BJ (cell line): ENCODE measurements around the gene CRB1. TPM values are rescaled to one million over a fixed set of nuclear protein-coding genes. Genes with fewer than 3 reads are reported as not detected.

Experiments used
- CTCF ChIA-PET: fragments of 350-600 bp; formaldehyde crosslinking; extraction: SDS; loops from one replicate; lab custom pipeline; 2021; ENCODE audit warnings: antibody characterized with exemption, inconsistent platforms; lab: Yijun Ruan, JAX
- POLR2A ChIA-PET: fragments of 300-600 bp; sonication (Branson Sonifier 250); formaldehyde crosslinking; extraction: SDS; loops from one replicate; lab custom pipeline; 2021; ENCODE audit warnings: antibody characterized with exemption; lab: Charles Lee
- DNase-seq: peaks from one replicate; pipeline ENCODE4 v3.0.0-alpha.2; 2011; ENCODE audit warnings: low read depth
- H3K27me3 ChIP-seq: 2 replicates; pipeline ENCODE4 v1.6.0; 2011; ENCODE audit warnings: low read length; ENCODE audit not compliant: control insufficient read depth, insufficient read depth
- H3K36me3 ChIP-seq: 2 replicates; pipeline ENCODE4 v1.5.1; 2011; ENCODE audit warnings: low read length; ENCODE audit not compliant: control insufficient read depth, insufficient read depth
- H3K4me3 ChIP-seq: 2 replicates; pipeline ENCODE4 v1.5.1; 2011; ENCODE audit warnings: low read depth, mild to moderate bottlenecking, control low read depth, low read length
- polyA plus RNA-seq: library from polyadenylated mRNA; depleted of rRNA; stranded (reverse); fragments of >200 nt; gene quantifications from 2 replicates; pipeline ENCODE4 v1.2.3, GENCODE V29; 2011
- TF ChIP-seq, protein P1 (sequence below): IDR thresholded peaks from 2 replicates; pipeline ENCODE4 v1.5.1; 2011; ENCODE audit warnings: low read depth, mild to moderate bottlenecking, control low read depth, inconsistent platforms, low read length, moderate library complexity; ENCODE audit not compliant: insufficient read depth

The CRB1 gene
- polyA plus RNA-seq, 1 experiment: 0.06 TPM

DNA sequence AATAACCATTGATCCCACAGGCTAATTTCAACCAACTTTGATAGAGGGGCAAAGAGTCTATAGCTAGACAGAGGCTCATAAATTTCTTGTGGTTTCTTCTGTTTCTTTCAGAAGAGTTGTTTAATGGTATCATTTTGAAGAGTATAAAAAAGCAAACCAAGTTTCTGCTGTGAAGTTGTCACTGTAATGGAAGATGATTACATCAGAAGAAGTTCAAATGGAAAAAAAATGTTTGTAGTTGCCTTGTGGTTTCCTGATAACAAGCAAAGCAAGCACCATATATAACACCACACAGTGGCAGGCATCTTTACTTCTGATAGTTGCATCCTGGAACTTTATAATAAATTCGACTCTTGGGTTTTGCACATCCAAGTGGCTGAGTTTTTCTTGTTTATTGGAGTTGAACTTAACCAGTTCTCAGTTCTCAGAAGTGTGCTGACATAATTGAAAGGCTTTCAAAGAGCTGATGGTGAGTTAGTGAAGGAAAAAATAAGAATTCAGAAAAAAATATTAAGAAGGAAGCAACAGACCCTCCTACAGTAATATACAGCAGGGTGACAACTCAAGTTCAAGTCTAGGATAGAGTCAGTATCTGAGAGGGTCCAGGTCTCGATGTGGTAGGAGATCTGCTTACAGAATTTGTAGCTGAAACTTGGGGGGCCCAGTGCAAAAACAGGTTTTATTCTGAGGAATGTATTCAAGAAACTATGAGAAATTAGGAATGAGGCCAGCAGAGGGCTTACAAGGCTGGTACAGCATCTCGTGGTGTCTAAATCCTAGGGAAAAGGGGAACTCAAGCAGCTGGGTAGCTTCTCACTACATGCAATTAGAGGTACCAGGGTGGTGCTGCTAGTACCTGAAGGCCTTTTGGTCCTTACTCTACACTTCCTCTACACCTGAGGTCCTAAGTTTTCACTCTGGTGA lies 123.5 kb downstream of the CRB1 start:
- no peak overlapping the region for H3K4me3 ChIP-seq
- no peak for DNase-seq
- no peaks in the 10 kb centered on the region for H3K36me3 ChIP-seq
- CTCF ChIA-PET: interaction anchor here (2.9 kb wide), 1 partner anchor 9 kb away, joined by 12 read pairs; no protein-coding TSS in a partner anchor
- TF ChIP-seq, protein P1, sequence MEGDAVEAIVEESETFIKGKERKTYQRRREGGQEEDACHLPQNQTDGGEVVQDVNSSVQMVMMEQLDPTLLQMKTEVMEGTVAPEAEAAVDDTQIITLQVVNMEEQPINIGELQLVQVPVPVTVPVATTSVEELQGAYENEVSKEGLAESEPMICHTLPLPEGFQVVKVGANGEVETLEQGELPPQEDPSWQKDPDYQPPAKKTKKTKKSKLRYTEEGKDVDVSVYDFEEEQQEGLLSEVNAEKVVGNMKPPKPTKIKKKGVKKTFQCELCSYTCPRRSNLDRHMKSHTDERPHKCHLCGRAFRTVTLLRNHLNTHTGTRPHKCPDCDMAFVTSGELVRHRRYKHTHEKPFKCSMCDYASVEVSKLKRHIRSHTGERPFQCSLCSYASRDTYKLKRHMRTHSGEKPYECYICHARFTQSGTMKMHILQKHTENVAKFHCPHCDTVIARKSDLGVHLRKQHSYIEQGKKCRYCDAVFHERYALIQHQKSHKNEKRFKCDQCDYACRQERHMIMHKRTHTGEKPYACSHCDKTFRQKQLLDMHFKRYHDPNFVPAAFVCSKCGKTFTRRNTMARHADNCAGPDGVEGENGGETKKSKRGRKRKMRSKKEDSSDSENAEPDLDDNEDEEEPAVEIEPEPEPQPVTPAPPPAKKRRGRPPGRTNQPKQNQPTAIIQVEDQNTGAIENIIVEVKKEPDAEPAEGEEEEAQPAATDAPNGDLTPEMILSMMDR: no peak
- POLR2A ChIA-PET: no interaction called here
- H3K27me3 ChIP-seq: no peaks in the 10 kb centered on the region

DNA sequence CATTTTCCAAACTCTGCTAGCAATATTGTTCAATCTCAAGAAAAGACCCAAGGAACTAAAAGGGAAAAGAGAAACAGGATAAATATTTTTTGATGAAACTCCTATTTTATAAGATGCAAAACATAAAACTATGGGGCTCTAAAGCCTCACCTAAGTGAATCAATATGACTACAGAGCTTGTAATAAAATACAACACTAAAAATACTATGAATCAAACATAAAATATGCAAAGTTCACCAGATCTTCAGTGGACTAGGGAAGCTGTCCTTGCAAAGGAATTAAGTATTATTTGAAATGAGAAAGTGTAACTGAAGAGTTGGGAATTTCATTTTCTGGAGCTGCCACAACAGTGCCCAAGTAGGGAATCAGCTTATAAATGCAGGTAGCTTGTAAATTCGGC lies 124.5 kb downstream of the CRB1 start:
- no peak overlapping the region for H3K4me3 ChIP-seq
- no peaks in the 10 kb centered on the region for H3K27me3 ChIP-seq
- CTCF ChIA-PET: no interaction called here
- peak; percentile 22 for DNase-seq
- H3K36me3 ChIP-seq: no peaks in the 10 kb centered on the region
- POLR2A ChIA-PET: no interaction called here
- TF ChIP-seq, protein P1: no peak

DNA sequence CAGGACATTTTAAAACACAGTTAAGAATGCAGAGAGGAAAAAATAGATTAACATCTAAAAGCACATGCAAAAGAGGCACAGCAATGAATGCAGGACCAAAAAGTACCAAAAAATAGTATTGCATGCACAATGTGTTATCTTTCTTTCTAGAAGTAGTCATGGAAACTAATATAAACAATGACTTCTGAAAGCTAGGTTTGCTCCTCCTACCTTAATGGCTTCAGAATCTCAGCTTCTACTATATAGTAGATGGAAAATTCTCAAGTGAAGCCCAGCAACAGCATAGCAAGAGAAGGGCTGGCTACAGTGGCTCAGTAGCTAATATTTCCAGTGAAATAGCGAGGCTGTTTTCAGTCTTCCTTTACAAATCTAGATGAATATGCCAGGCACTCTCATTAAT lies 125.1 kb downstream of the CRB1 start:
- no peak for DNase-seq
- Histone ChIP-seq H3K4me3 (no peak overlapping the region), H3K27me3 (no peaks in the 10 kb centered on the region), H3K36me3 (no peaks in the 10 kb centered on the region)
- POLR2A ChIA-PET: no interaction called here
- CTCF ChIA-PET: no interaction called here
- TF ChIP-seq, protein P1: no peak

DNA sequence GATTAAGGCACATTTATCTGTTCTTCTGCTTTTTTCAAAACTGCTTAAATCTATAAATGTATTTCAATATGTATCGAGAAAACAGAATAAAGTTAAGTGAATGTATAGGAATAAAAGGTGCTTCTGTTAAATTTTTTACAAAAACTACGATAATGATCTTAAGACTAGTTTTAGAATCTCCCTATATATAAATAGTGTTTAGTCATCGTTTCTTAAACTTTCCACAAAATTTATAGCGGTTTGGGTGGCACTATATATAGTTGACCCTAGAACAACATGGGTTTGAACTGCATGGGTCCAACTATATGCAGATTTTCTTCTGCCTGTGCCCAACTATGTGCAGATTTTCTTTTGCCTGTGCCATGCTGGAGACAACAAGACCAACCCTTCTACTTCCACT lies 125.7 kb downstream of the CRB1 start:
- POLR2A ChIA-PET: no interaction called here

More for the DNA sequence above, 125.7 kb downstream of the CRB1 start:
- H3K4me3 ChIP-seq: no peak overlapping the region
- CTCF ChIA-PET: no interaction called here
- DNase-seq: no peak
- TF ChIP-seq, protein P1: no peak
- H3K36me3 ChIP-seq: no peaks in the 10 kb centered on the region
- no peaks in the 10 kb centered on the region for H3K27me3 ChIP-seq
